Spinal cord (tissue), 10 donors: ENCODE results near the gene OAS1. TPM values are rescaled to one million over a fixed set of nuclear protein-coding genes. Genes with fewer than 3 reads are reported as not detected.
A peak's percentile ranks its signal among the peaks of the same experiment; 100 is the strongest.

Source experiments
- DNase-seq, 6 donors: peaks; one replicate each; pipeline versions ENCODE4 v3.0.0 to v3.0.0-alpha.2; 2013 to 2015; ENCODE audit warnings: low spot score in 6 of 6, low read depth in 4 of 6
- H3K27ac ChIP-seq: one replicate; pipeline ENCODE4 v1.5.1; 2013; ENCODE audit warnings: low read depth, low read length, control low read depth
- H3K27me3 ChIP-seq: one replicate; pipeline ENCODE4 v1.6.1; 2013; ENCODE audit warnings: low read length; ENCODE audit not compliant: control insufficient read depth, insufficient read depth
- H3K36me3 ChIP-seq: one replicate; pipeline ENCODE4 v1.6.1; 2013; ENCODE audit warnings: low read length; ENCODE audit not compliant: control insufficient read depth, insufficient read depth
- H3K4me1 ChIP-seq: one replicate; pipeline ENCODE4 v1.6.1; 2013; ENCODE audit warnings: low read length; ENCODE audit not compliant: control insufficient read depth, insufficient read depth
- H3K4me3 ChIP-seq: one replicate; pipeline ENCODE4 v1.5.1; 2013; ENCODE audit warnings: low read depth, low read length, control low read depth
- H3K9me3 ChIP-seq: one replicate; pipeline ENCODE4 v1.6.1; 2013; ENCODE audit warnings: low read length; ENCODE audit not compliant: control insufficient read depth, insufficient read depth
- WGBS: methylation state at CpG from one replicate; pipeline ENCODE4 v1.1.5; 2013; ENCODE audit warnings: missing lambda C conversion rate; ENCODE audit not compliant: insufficient coverage; 5-methylcytosine and 5-hydroxymethylcytosine counted together
- long read RNA-seq, 4 donors: transcript quantifications; one replicate each; lab custom pipeline, GENCODE V29; 2026
- polyA plus RNA-seq, 2 donors: library from polyadenylated mRNA; unstranded; fragments of 120-200 nt; gene quantifications; one replicate each; pipeline ENCODE4 v1.2.1, GENCODE V29; 2013; ENCODE audit not compliant: insufficient read length in 2 of 2
- total RNA-seq, 2 donors: library from RNA; depleted of rRNA in 1 of 2; stranded (reverse); fragments of 120-200 nt in 1 of 2; fragments of >200 nt in 1 of 2; gene quantifications; one replicate each; pipeline versions ENCODE4 v1.2.3 to v1.2.4, GENCODE V29; 2013 to 2014
- donor health status: healthy.

Gene OAS1
- total RNA-seq (10 to 100 TPM; 14.0 to 14.5 TPM), polyA plus RNA-seq (1 to 10 TPM; 5.3 to 6.1 TPM)
- long read RNA-seq, donor 1: 0 reads
- long read RNA-seq, donor 2: 0 reads
- long read RNA-seq, donor 3, partial matches to known transcripts: 0 of 1 reads
- long read RNA-seq, donor 3, other reads (novel, unspliced or antisense): 0 of 1 reads
- long read RNA-seq, donor 4, partial matches to known transcripts: 0 of 4 reads
- long read RNA-seq, donor 4, other reads (novel, unspliced or antisense): 0 of 4 reads

GRCh38 chr12:112906712-112907414 is at the start of gene OAS1:
Gene OAS1, plus strand, starts transcription at chr12:112906962. Its CDS starts 78 bp downstream, at chr12:112907040.
- H3K9me3 ChIP-seq: no peaks in the 10 kb centered on the region
- H3K27ac ChIP-seq: no peak within 1 kb of the TSS
- H3K36me3 ChIP-seq: no peaks in the 10 kb centered on the region
- WGBS: 43% methylated on average over 2 of the region's 4 CpGs
- DNase-seq: peak in 2 of 6 donors; percentile 19 to 55
- peaks cover 4% of the 10 kb centered on the region for H3K4me1 ChIP-seq
- H3K4me3 ChIP-seq: no peak within 1 kb of the TSS
- no peaks in the 10 kb centered on the region for H3K27me3 ChIP-seq

GRCh38 chr12:112859291-112859690 is 47.5 kb upstream of the OAS1 start:
- DNase-seq: no peak
- Histone ChIP-seq H3K27me3 (no peaks in the 10 kb centered on the region), H3K36me3 (no peaks in the 10 kb centered on the region), H3K9me3 (no peaks in the 10 kb centered on the region), H3K4me3 (no peak overlapping the region), H3K27ac (no peak overlapping the region), H3K4me1 (peaks cover 15% of the 10 kb centered on the region)
- WGBS: no CpG with 5 or more reads among the region's 3 CpGs

GRCh38 chr12:112860181-112860580 is 46.6 kb upstream of the OAS1 start:
- Histone ChIP-seq H3K27me3 (no peaks in the 10 kb centered on the region), H3K36me3 (no peaks in the 10 kb centered on the region), H3K4me1 (peaks cover 12% of the 10 kb centered on the region), H3K9me3 (no peaks in the 10 kb centered on the region), H3K27ac (no peak overlapping the region), H3K4me3 (no peak overlapping the region)
- DNase-seq: peak in 1 of 6 donors; percentile 70
- WGBS: 42% methylated on average over 2 of the region's 5 CpGs

DNA sequence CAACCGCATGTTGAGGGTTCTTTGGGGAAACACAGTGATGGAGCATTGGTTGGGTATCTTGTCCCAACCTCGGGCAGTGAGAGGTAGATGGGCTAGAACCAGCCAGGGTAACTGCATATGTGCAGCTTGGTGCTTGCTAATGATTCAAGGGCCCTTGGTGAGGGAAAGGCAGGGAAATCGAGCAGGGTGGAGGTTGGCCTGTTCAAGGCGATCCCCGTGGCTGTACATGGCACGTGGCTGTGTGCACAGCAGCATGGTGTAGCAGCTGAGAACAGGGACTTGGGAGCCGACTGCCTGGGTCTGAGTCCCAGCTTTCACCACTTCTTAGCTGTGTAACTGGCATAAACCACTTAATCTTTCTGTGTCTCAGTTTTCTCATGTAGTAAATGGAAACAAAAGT is 45.5 kb upstream of the OAS1 start:
- DNase-seq: no peak
- H3K4me3 ChIP-seq: no peak overlapping the region
- 93% methylated on average over 6 of the region's 7 CpGs for WGBS
- H3K9me3 ChIP-seq: no peaks in the 10 kb centered on the region
- H3K4me1 ChIP-seq: peaks cover 4% of the 10 kb centered on the region
- H3K36me3 ChIP-seq: no peaks in the 10 kb centered on the region
- H3K27ac ChIP-seq: no peak overlapping the region
- no peaks in the 10 kb centered on the region for H3K27me3 ChIP-seq

DNA sequence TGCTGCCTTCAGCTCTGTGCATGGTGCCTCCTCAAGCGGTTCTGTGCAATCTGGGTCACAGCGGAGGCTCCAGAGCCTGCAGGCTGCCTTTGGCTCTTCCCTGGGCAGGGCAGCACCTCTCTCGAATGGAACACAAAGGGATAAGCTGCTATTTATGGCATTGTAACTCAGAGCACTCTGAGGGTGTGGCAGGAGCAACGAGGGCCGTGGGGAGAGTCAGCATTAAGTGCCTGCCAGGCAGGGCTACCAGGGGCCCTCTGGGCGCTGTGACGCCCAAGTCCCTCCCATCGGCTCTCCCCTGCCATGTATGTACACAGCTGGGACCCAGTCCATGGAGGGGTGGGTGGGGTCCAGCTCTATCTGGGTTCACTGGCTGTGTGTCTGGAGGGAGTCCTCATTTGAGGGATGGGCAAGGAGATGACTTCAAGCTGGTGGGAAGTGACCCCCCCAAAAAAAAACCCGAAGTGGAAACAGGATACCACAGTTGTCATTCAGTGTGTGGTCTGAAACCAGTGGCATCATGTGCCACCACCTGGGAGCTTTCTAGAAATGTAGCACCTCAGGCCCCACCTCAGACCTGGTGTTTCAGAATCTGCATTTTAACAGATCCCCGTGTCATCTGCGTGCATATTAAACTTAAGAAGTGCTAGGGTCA is 44.0 kb upstream of the OAS1 start:
- WGBS: 77% methylated on average over 11 of the region's 11 CpGs

DNA sequence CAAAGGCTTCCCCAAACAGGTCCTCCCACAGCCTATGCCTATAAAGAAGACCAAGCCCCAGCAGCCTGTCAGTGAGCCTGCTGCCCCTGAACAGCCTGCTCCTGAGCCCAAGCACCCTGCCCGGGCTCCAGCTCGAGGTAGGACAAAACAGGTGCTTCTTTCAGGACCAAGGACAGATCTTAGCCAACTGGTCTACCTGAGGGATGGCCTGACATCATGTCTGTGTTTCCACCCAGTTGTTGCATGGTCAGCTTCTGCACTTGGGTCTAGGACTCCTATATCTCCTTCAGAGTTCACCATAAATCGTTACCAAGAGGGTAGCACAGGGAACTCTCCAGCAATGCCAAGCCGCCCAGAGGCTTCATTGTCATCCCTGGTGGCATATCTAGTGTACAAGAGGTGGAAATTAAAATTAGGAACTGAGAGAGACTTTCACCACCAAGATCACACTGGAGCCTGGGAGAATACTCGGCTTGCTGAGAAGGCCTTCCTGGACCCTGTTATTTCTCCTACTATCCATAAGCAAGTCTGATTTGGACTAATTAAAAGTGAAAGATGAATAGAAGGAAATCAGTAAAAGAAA is 38.2 kb upstream of the OAS1 start:
- no peak for DNase-seq
- Histone ChIP-seq H3K36me3 (peaks cover 5% of the 10 kb centered on the region), H3K9me3 (no peaks in the 10 kb centered on the region), H3K4me3 (no peak overlapping the region), H3K27ac (no peak overlapping the region), H3K27me3 (no peaks in the 10 kb centered on the region), H3K4me1 (no peaks in the 10 kb centered on the region)
- WGBS: 21% methylated on average over 2 of the region's 5 CpGs

More for the DNA sequence above, 44.0 kb upstream of the OAS1 start:
- H3K36me3 ChIP-seq: no peaks in the 10 kb centered on the region
- H3K4me1 ChIP-seq: peaks cover 4% of the 10 kb centered on the region
- H3K4me3 ChIP-seq: no peak overlapping the region
- no peaks in the 10 kb centered on the region for H3K9me3 ChIP-seq
- no peaks in the 10 kb centered on the region for H3K27me3 ChIP-seq
- no peak overlapping the region for H3K27ac ChIP-seq
- no peak for DNase-seq

GRCh38 chr12:112869091-112869490 is 37.7 kb upstream of the OAS1 start:
- WGBS: 100% methylated on average over 1 of the region's 2 CpGs
- Histone ChIP-seq H3K36me3 (peaks cover 5% of the 10 kb centered on the region), H3K27me3 (no peaks in the 10 kb centered on the region), H3K4me1 (no peaks in the 10 kb centered on the region), H3K27ac (no peak overlapping the region), H3K9me3 (no peaks in the 10 kb centered on the region), H3K4me3 (no peak overlapping the region)
- no peak for DNase-seq

DNA sequence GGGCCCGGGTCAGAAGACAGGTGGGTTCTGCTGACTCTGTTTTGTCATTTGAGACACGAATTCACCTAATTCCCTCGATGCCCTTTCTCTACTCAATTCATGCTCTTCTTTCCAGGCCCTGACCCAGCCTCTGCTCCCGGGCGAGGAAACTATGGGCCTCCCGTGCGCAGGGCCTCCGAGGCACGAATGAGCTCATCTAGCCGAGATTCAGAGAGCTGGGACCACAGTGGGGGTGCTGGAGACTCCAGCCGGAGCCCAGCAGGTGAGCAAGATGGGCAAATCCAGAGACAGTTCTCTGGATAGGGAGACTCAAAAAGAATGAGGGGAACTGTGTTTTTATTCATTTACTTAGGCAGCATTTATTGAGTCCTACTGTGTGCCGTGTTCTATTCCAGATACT is 37.0 kb upstream of the OAS1 start:
- Histone ChIP-seq H3K27me3 (no peaks in the 10 kb centered on the region), H3K36me3 (peaks cover 5% of the 10 kb centered on the region), H3K9me3 (no peaks in the 10 kb centered on the region), H3K4me1 (no peaks in the 10 kb centered on the region), H3K27ac (no peak overlapping the region), H3K4me3 (no peak overlapping the region)
- 78% methylated on average over 12 of the region's 12 CpGs for WGBS
- DNase-seq: no peak

DNA sequence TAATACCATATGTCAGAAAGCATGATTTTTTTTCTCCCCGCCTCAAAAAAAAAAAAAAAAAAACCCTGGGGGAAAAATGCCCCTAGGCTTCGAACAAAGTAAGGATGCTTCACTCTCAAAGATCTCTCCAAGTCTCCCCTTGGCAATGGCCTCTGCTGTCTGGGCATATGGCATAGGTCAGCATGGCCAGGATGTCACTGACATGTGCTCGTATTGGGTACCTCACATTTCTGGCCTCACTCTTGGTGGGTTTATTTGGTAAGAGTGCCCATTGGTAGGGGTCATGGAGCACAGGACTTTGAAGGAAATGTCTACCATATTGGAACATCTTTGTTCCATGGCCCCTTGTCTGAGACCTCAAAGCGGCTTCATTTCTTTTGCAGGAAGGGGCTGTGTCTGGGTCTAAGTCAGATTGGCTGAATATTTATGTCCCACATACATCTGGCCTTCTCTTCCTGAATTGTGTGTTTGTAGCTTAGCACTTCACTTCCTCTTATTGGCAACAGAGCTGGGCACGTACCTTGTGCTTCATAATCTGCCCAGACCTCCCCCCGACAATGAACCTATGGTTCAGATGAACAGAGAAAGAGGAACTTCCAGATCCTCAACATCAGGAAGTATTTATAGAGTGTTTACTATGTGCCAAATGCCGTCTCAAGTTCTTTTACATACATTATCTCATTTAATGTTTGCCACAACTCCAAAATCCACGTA is 36.3 kb upstream of the OAS1 start:
- Histone ChIP-seq H3K4me1 (no peaks in the 10 kb centered on the region), H3K4me3 (no peak overlapping the region), H3K36me3 (peaks cover 10% of the 10 kb centered on the region), H3K27ac (no peak overlapping the region), H3K27me3 (no peaks in the 10 kb centered on the region), H3K9me3 (no peaks in the 10 kb centered on the region)
- no peak for DNase-seq
- 100% methylated on average over 1 of the region's 8 CpGs for WGBS
